ENCODE measurements around the gene NELL1. TPM values are rescaled to one million over a fixed set of nuclear protein-coding genes. Genes with fewer than 3 reads are reported as not detected.

NELL1 gene
- polyA plus RNA-seq, 2 of the 4 experiments (the other 2 are of a cell fraction), result not detected

GRCh38 chr11:20739577-20739976 is 70.2 kb downstream of the NELL1 start:
- H3K27ac ChIP-seq, result no peak overlapping the region
- FAIRE-seq (no peak), DNase-seq (ENCODE audit: low read depth in 1 of 2, low spot score in 1 of 2) (no peak), ATAC-seq (no peak)
- H3K4me1 ChIP-seq, result no peaks in the 10 kb centered on the region
- no peak overlapping the region for H3K4me3 ChIP-seq
- TF ChIP-seq NFE2L2 (conservative IDR thresholded peaks at IDR 0.05; ENCODE audit: low read length), result 0 out of 2 replicates have a peak, but pooled peaks have one; percentile 52
- no peak for TF ChIP-seq POLR2A (IDR thresholded peaks at IDR 0.05; ENCODE audit: low read length)
- TF ChIP-seq ELK1 (IDR thresholded peaks at IDR 0.05; ENCODE audit: low read depth, low read length), result no peak
- no peak for TF ChIP-seq KDM5A (IDR thresholded peaks at IDR 0.05)
- no peak for TF ChIP-seq HOXB13 (CRISPR knock-in tag; IDR thresholded peaks at IDR 0.05; ENCODE audit: low read depth)
- H3K4me2 ChIP-seq, result no peak overlapping the region
- POLR2A ChIA-PET, result no interaction called here
- CTCF ChIA-PET, result no interaction called here
- 1% methylated on average over 4 of the region's 4 CpGs for WGBS (ENCODE audit: missing lambda C conversion rate)
- no peaks in the 10 kb centered on the region for H3K9me3 ChIP-seq

GRCh38 chr11:20754933-20755332 is 85.5 kb downstream of the NELL1 start:
- Histone ChIP-seq H3K9me3 (no peaks in the 10 kb centered on the region), H3K4me2 (no peak overlapping the region), H3K4me1 (no peaks in the 10 kb centered on the region), H3K4me3 (no peak overlapping the region), H3K27ac (no peak overlapping the region)
- ChIA-PET POLR2A (no interaction called here), CTCF (interaction anchor here (0.8 kb wide), 1 partner anchor 463 kb away, joined by 3 read pairs; no protein-coding TSS in a partner anchor)
- DNase-seq (ENCODE audit: low read depth in 1 of 2, low spot score in 1 of 2) (peak in 1 of 2 experiments; percentile 9), FAIRE-seq (no peak), ATAC-seq (0 out of 6 replicates have a peak, but pooled peaks of 1 of the 2 experiments have one; percentile 30)
- 4% methylated on average over 6 of the region's 6 CpGs for WGBS (ENCODE audit: missing lambda C conversion rate)
- no peak for TF ChIP-seq EHMT2 (IDR thresholded peaks at IDR 0.05; ENCODE audit: low read depth)

- no peaks in the 10 kb centered on the region for H3K9me3 ChIP-seq
- H3K4me2 ChIP-seq, result no peak overlapping the region
- WGBS (ENCODE audit: missing lambda C conversion rate), result 13% methylated on average over 2 of the region's 2 CpGs
- DNase-seq (ENCODE audit: low read depth in 1 of 2, low spot score in 1 of 2) (no peak), FAIRE-seq (no peak), ATAC-seq (no peak)
- TF ChIP-seq TFCP2L1 (CRISPR knock-in tag; IDR thresholded peaks at IDR 0.05) (no peak), CTCF (IDR thresholded peaks at IDR 0.05) (no peak), EP300 (IDR thresholded peaks at IDR 0.05) (no peak), EHMT2 (IDR thresholded peaks at IDR 0.05; ENCODE audit: low read depth) (no peak), JUNB (IDR thresholded peaks at IDR 0.05) (no peak), KDM1A (IDR thresholded peaks at IDR 0.05; ENCODE audit: low read depth) (no peak)
- H3K27ac ChIP-seq, result no peak overlapping the region
- ChIA-PET POLR2A (no interaction called here), CTCF (no interaction called here)
- H3K4me3 ChIP-seq, result no peak overlapping the region
- no peaks in the 10 kb centered on the region for H3K4me1 ChIP-seq
Measured at GRCh38 chr11:20759541-20759940, 90.2 kb downstream of the NELL1 start.

GRCh38 chr11:20760811-20761210 is 91.4 kb downstream of the NELL1 start:
- POLR2A ChIA-PET, result no interaction called here
- FAIRE-seq (no peak), DNase-seq (ENCODE audit: low read depth in 1 of 2, low spot score in 1 of 2) (no peak), ATAC-seq (no peak)
- no peak overlapping the region for H3K27ac ChIP-seq
- no peak overlapping the region for H3K4me3 ChIP-seq
- H3K9me3 ChIP-seq, result no peaks in the 10 kb centered on the region
- 18% methylated on average over 6 of the region's 6 CpGs for WGBS (ENCODE audit: missing lambda C conversion rate)
- CTCF ChIA-PET, result no interaction called here
- no peak overlapping the region for H3K4me2 ChIP-seq
- H3K4me1 ChIP-seq, result no peaks in the 10 kb centered on the region
- TF ChIP-seq MAX (IDR thresholded peaks at IDR 0.05) (no peak), BHLHE40 (IDR thresholded peaks at IDR 0.05; ENCODE audit: low read depth, low read length) (no peak), CHD4 (IDR thresholded peaks at IDR 0.05; ENCODE audit: borderline replicate concordance) (no peak), FOSL2 (IDR thresholded peaks at IDR 0.05) (no peak), FOSL2 (CRISPR knock-in tag; IDR thresholded peaks at IDR 0.05) (no peak), ZSCAN20 (CRISPR knock-in tag; IDR thresholded peaks at IDR 0.05) (no peak), USF2 (IDR thresholded peaks at IDR 0.05) (no peak), JUN (IDR thresholded peaks at IDR 0.05) (no peak), EP300 (IDR thresholded peaks at IDR 0.05) (no peak), NFE2L2 (conservative IDR thresholded peaks at IDR 0.05; ENCODE audit: low read length) (no peak), CEBPB (IDR thresholded peaks at IDR 0.05) (no peak), POLR2AphosphoS2 (conservative IDR thresholded peaks at IDR 0.05; ENCODE audit: low read length) (no peak), EHF (CRISPR knock-in tag; IDR thresholded peaks at IDR 0.05) (no peak), CTCF (IDR thresholded peaks at IDR 0.05) (no peak), BCL3 (IDR thresholded peaks at IDR 0.05) (no peak), RFX5 (IDR thresholded peaks at IDR 0.05) (no peak), ZC3H11A (IDR thresholded peaks at IDR 0.05) (no peak), POLR2A (IDR thresholded peaks at IDR 0.05; ENCODE audit: low read length) (no peak)

Measured in A549 (cell line).